ENCODE measurements around the gene MBNL1.

The MBNL1 gene

GRCh38 chr3:152399374-152399773 lies 130.6 kb downstream of the MBNL1 start:
- no peaks in the 10 kb centered on the region for H3K36me3 ChIP-seq (ENCODE audit: control insufficient read depth in 2 of 2, insufficient read depth in 1 of 2, low read length in 2 of 2)
- H3K4me1 ChIP-seq (ENCODE audit: control insufficient read depth, insufficient read depth, low read length) = peaks cover 9% of the 10 kb centered on the region; the same call in 1 of the 2 replicates
- ChIA-PET POLR2A (no interaction called here), CTCF (interaction anchor here (0.7 to 1.0 kb wide), 2 partner anchors 38 to 110 kb away, joined by 3 read pairs; no protein-coding TSS in a partner anchor)
- H3K4me3 ChIP-seq (ENCODE audit: low read depth, low read length) = no peak overlapping the region
- no peak overlapping the region for H3K27ac ChIP-seq (ENCODE audit: extremely low read depth, low read depth, low read length)
- no peak for TF ChIP-seq OVOL3 (tag by site-specific recombination; IDR thresholded peaks at IDR 0.05)
- TF ChIP-seq ZNF335 (tag by site-specific recombination; conservative IDR thresholded peaks at IDR 0.05) = 0 out of 2 replicates have a peak, but pooled peaks have one; percentile 18
- H3K9me3 ChIP-seq (ENCODE audit: control insufficient read depth, insufficient read depth, low read depth, low read length) = no peaks in the 10 kb centered on the region

GRCh38 chr3:152400887-152401286 lies 132.2 kb downstream of the MBNL1 start:
- TF ChIP-seq ZNF112 (tag by site-specific recombination; IDR thresholded peaks at IDR 0.05) = no peak
- no peak for TF ChIP-seq SP3 (tag by site-specific recombination; IDR thresholded peaks at IDR 0.05)
- TF ChIP-seq BCL11B (tag by site-specific recombination; IDR thresholded peaks at IDR 0.05; ENCODE audit: low read depth) = no peak
- TF ChIP-seq ZNF629 (tag by site-specific recombination; IDR thresholded peaks at IDR 0.05) = no peak
- TF ChIP-seq ZSCAN4 (tag by site-specific recombination; IDR thresholded peaks at IDR 0.05) = no peak
- no peak for TF ChIP-seq PRDM1 (tag by site-specific recombination; IDR thresholded peaks at IDR 0.05)
- TF ChIP-seq ZNF830 (tag by site-specific recombination; IDR thresholded peaks at IDR 0.05; ENCODE audit: low read depth) = no peak
- Histone ChIP-seq H3K4me3 (ENCODE audit: low read depth, low read length) (no peak overlapping the region), H3K36me3 (ENCODE audit: control insufficient read depth in 2 of 2, insufficient read depth in 1 of 2, low read length in 2 of 2) (no peaks in the 10 kb centered on the region), H3K4me1 (ENCODE audit: control insufficient read depth, insufficient read depth, low read length) (peaks cover 9% of the 10 kb centered on the region), H3K9me3 (ENCODE audit: control insufficient read depth, insufficient read depth, low read depth, low read length) (no peaks in the 10 kb centered on the region), H3K27ac (ENCODE audit: extremely low read depth, low read depth, low read length) (no peak overlapping the region)
- POLR2A ChIA-PET = no interaction called here
- CTCF ChIA-PET = interaction anchor here (0.6 kb wide), 1 partner anchor 31 kb away, joined by 6 read pairs; no protein-coding TSS in a partner anchor

GRCh38 chr3:152402695-152403451 lies 134.1 kb downstream of the MBNL1 start:
- peaks cover 9% of the 10 kb centered on the region for H3K4me1 ChIP-seq (ENCODE audit: control insufficient read depth, insufficient read depth, low read length)
- CTCF ChIA-PET = interaction anchor here (0.6 kb wide), 1 partner anchor 331 kb away, joined by 4 read pairs; no protein-coding TSS in a partner anchor
- POLR2A ChIA-PET = no interaction called here

GRCh38 chr3:152403632-152404066 lies 134.9 kb downstream of the MBNL1 start:
- Histone ChIP-seq H3K4me3 (ENCODE audit: low read depth, low read length) (no peak overlapping the region), H3K27ac (ENCODE audit: extremely low read depth, low read depth, low read length) (no peak overlapping the region), H3K36me3 (ENCODE audit: control insufficient read depth in 2 of 2, insufficient read depth in 1 of 2, low read length in 2 of 2) (no peaks in the 10 kb centered on the region), H3K4me1 (ENCODE audit: control insufficient read depth, insufficient read depth, low read length) (peaks cover 9% of the 10 kb centered on the region), H3K9me3 (ENCODE audit: control insufficient read depth, insufficient read depth, low read depth, low read length) (no peaks in the 10 kb centered on the region)
- CTCF ChIA-PET = interaction anchor here (0.6 kb wide), 1 partner anchor 332 kb away, joined by 4 read pairs; no protein-coding TSS in a partner anchor
- no peak for TF ChIP-seq ZNF658 (tag by site-specific recombination; IDR thresholded peaks at IDR 0.05)
- peak; percentile 26; the same call in 1 of the 2 replicates for TF ChIP-seq ZFHX2 (tag by site-specific recombination; conservative IDR thresholded peaks at IDR 0.05)
- TF ChIP-seq PRDM6 (tag by site-specific recombination; IDR thresholded peaks at IDR 0.05) = no peak
- POLR2A ChIA-PET = no interaction called here

More at GRCh38 chr3:152402695-152403451, 134.1 kb downstream of the MBNL1 start:
- H3K27ac ChIP-seq (ENCODE audit: extremely low read depth, low read depth, low read length) = no peak overlapping the region
- no peak overlapping the region for H3K4me3 ChIP-seq (ENCODE audit: low read depth, low read length)
- no peaks in the 10 kb centered on the region for H3K36me3 ChIP-seq (ENCODE audit: control insufficient read depth in 2 of 2, insufficient read depth in 1 of 2, low read length in 2 of 2)
- TF ChIP-seq ZNF362 (tag by site-specific recombination; IDR thresholded peaks at IDR 0.05) (peak; percentile 47; the same call in 1 of the 2 replicates), PRDM1 (tag by site-specific recombination; IDR thresholded peaks at IDR 0.05) (peak; percentile 36; the same call in 1 of the 2 replicates), SP2 (tag by site-specific recombination; IDR thresholded peaks at IDR 0.05) (no peak), ZNF138 (tag by site-specific recombination; IDR thresholded peaks at IDR 0.05; ENCODE audit: borderline replicate concordance) (no peak)
- H3K9me3 ChIP-seq (ENCODE audit: control insufficient read depth, insufficient read depth, low read depth, low read length) = no peaks in the 10 kb centered on the region

All from HEK293 (cell line).